Activated CD4-positive, alpha-beta T cell treated with anti-CD3 and anti-CD28 coated beads, Interleukin-2, Interleukin-4, amounts not matched to agents 100 ng/mL and 50 ng/mL, durations not matched to agents 16 hours and 8 hours (primary cell): ENCODE data around the gene KRT9.

Experiments used
- DNase-seq: peaks from one replicate; pipeline ENCODE4 v3.0.0-alpha.2; 2020; ENCODE audit warnings: low spot score

The KRT9 gene

GRCh38 chr17:41527063-41528023, 44.5 kb downstream of the KRT9 start:
- no peak for DNase-seq

DNA sequence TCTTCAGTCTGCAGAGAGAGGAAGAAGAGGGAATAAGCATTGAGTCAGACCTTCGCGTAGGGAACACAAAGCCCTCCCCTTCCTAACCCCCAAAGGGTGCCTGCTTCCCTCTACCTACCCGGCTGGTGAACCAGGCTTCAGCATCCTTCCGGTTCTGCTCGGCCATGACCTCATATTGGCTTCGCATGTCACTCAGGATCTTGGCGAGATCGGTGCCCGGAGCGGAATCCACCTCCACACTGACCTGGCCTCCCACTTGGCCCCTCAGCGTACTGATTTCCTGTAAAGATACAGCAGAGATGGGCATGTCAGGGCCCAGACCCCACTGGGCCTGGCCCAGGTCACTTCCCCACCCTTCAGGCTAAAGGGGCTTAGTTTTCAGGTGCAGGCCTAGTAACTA, 47.6 kb downstream of the KRT9 start:
- no peak for DNase-seq

GRCh38 chr17:41523787-41524186, 48.1 kb downstream of the KRT9 start:
- DNase-seq: no peak

- DNase-seq: no peak
Measured at GRCh38 chr17:41523225-41523593, 48.6 kb downstream of the KRT9 start.

- DNase-seq: no peak
Measured at GRCh38 chr17:41522301-41523224, 49.3 kb downstream of the KRT9 start.

DNA sequence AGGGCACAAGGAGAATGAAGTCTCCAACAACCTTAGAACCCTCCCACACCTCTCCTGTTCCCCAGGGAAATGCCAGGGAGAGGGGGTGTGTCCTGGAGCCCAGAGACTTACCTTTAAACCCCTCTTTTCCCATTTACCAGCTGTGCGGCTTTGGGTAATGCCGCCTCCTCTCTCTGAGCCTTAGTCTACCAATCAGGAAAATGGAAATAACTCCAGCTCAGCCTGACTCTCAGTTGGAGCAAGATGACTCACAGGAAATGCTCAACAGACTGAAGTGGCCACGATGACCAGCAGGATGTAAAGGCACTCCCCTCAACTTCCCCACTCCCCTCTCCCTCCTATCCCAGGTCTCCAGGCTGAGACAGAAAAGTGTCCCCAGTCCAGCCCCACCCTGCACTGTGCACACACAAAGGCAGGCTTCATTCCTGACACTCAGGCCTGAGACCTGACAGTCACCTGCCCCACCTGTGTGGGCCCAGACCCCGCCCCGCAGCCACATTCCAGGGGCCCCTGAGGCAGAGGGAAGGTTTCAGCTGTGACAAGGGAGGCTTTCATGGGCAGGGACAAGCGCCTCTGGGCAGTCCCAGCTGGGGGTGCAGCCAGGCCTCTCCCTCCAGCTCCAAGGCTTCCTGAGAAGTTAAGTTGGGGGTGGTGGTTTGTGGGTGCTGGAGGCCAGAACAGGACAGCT, 50.1 kb downstream of the KRT9 start:
- no peak for DNase-seq

- DNase-seq: no peak
Measured at GRCh38 chr17:41520821-41521521, 50.9 kb downstream of the KRT9 start.

DNA sequence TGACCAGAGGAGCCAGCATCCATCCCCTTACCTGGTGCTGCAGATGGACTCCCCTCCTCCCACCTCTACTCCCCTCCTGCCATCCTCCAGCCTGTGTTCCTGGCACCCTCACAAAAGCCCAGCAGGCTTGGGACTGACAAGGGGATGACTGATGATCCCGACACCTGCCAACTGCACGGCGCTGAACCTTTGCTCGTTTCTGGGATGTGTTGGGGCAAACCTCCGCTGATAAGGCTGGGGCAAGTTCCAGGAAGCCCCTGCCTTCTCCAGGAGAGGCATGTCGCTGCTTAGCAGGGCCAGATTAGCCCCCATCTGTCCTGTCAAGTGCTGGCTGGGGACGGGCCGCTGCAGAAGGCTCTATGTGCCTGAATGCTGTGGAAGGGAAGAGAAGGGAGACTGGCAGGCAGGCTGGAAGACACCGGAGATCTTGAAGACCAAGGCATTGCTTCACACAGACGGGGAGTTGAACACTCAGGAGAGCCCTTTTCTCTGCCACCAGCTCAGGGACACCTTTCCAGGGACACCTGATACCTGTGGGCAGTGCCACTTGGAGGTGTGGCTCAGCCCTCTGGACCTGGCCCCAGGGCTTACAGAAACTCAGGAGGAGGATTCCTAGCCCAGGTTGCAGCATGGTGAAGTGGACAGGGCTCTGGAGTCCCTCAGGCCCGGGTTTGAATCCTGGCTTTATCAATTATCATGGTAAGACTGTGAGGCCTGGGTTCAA, 52.2 kb downstream of the KRT9 start:
- DNase-seq: no peak

DNA sequence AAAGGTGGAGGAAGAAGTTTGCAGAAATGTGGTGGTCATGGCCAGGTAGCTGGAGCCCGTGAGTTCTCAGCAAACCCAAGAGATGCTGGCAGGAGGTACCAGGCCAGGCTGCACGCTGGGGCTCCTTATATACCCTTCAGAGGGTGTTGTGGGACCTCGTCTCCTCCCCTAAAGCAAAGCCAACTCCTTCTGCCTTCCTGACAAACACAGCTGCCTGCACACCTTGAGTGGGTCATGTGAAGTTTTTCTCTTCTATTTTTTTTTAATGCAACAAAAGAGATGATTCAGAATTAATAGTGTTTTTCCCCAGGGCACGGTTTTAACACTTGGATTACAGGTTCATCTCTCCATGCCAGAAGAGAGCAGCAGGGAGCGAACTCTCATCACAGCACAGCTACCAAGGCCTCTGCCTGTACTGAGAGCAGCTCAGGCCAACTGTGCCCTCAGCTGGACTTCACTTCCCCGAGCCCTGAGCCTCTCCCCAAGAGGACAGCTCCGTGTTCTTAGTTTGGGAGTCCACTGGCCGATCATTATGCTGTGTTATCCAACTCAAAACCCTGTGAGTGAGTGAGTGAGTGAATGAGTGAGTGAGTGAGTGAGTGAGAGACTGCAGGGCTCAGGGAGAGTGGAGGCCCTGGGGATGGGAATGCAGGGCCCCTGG, 52.9 kb downstream of the KRT9 start, which contains the start of gene KRT15:
TSS of gene KRT15 (minus strand) at position 102 of the 661 bp plus-strand sequence. CDS start at position 39, 63 bp downstream.
- no peak for DNase-seq

DNA sequence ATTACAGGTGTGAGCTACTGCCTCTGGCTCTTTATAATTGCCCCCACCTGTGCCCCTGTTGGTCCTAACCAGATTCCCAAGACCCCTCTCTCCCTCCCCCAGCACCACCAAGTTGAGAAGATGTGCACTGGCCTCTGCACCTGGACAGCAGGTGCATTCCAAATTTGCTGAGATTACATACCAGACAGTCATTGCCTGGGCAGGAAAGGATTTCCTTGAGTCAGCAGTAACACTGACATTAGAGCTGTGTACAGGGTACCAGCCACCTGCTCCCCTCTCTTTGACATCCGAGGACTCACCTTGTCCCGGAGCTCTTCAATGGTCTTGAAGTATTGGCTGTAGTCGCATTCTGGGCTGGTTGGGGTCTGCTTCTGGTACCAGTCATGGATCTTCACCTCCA, 53.8 kb downstream of the KRT9 start:
- no peak for DNase-seq

- DNase-seq: no peak
Measured at GRCh38 chr17:41516830-41517283, 55.0 kb downstream of the KRT9 start.

DNA sequence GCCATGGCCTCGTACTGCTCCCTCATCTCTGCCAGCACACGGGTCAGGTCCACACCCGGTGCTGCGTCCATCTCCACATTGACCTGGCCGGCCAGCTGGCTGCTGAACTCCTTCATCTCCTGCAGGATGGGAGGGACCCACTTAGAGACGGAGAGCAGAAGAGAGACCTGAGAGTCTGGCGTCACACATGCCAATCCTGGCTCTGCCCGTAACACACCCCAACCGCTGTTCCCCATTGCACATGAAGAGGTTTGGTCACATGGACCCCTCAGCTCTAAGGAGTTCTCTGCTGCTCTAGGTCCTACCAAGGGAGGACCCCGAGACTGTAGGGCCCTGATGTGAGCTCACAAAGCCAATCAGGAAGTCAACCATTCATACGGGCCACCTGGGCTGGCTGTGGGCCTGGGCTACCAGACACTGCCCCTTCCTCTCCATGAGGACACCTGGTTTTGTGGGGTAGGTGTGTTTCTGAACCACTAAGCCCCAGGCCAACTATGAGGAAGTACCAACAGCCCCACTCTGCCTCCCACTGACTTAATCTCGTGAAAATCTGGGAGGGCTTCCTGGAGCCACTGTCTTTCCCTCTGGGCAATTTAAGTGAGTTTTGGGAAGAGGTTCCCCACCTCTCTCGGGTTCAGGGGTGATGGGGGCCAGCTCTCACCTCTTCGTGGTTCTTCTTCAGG, 55.6 kb downstream of the KRT9 start:
- DNase-seq: no peak
